Skin of body (tissue), 2 donors: ENCODE results near the gene CPSF4L. TPM values are rescaled to one million over a fixed set of nuclear protein-coding genes. Genes with fewer than 3 reads are reported as not detected.
A peak's percentile ranks its signal among the peaks of the same experiment; 100 is the strongest.

Experiments used
- DNase-seq: peaks from one replicate; lab custom pipeline; 2025; lab: John Stamatoyannopoulos, UW
- total RNA-seq: library from RNA; depleted of rRNA; stranded (reverse); fragments of >200 nt; gene quantifications from one replicate; pipeline ENCODE4 v1.2.3, GENCODE V29; 2014

Gene CPSF4L
- total RNA-seq, 1 donor from 2014 or later: not detected

GRCh38 chr17:73232587-73233373, 28.9 kb downstream of the CPSF4L start:
- DNase-seq: no peak

- DNase-seq: peak; percentile 93
Measured at GRCh38 chr17:73231841-73232586, 29.7 kb downstream of the CPSF4L start.

- no peak for DNase-seq
Measured at GRCh38 chr17:73231395-73231794, 30.3 kb downstream of the CPSF4L start.

- no peak for DNase-seq
Measured at GRCh38 chr17:73230088-73230487, 31.6 kb downstream of the CPSF4L start.

GRCh38 chr17:73228748-73229236, 32.9 kb downstream of the CPSF4L start:
- no peak for DNase-seq

- no peak for DNase-seq
Measured at GRCh38 chr17:73227944-73228343, 33.7 kb downstream of the CPSF4L start.

- no peak for DNase-seq
Measured at GRCh38 chr17:73227379-73227778, 34.3 kb downstream of the CPSF4L start.

GRCh38 chr17:73226556-73227172, 35.0 kb downstream of the CPSF4L start:
- no peak for DNase-seq

- DNase-seq: no peak
Measured at GRCh38 chr17:73224663-73225305, 36.9 kb downstream of the CPSF4L start.

GRCh38 chr17:73224237-73224636, 37.4 kb downstream of the CPSF4L start:
- DNase-seq: no peak

- no peak for DNase-seq
Measured at GRCh38 chr17:73223626-73224230, 38.0 kb downstream of the CPSF4L start.

GRCh38 chr17:73215447-73215846, 46.2 kb downstream of the CPSF4L start:
- DNase-seq: no peak

GRCh38 chr17:73214851-73215250, 46.8 kb downstream of the CPSF4L start:
- no peak for DNase-seq

GRCh38 chr17:73214008-73214407, 47.7 kb downstream of the CPSF4L start:
- no peak for DNase-seq

GRCh38 chr17:73211745-73212144, 49.9 kb downstream of the CPSF4L start:
- no peak for DNase-seq

- no peak for DNase-seq
Measured at GRCh38 chr17:73210002-73210678, 51.5 kb downstream of the CPSF4L start.

GRCh38 chr17:73209436-73209835, 52.2 kb downstream of the CPSF4L start:
- no peak for DNase-seq

- DNase-seq: no peak
Measured at GRCh38 chr17:73208139-73208827, 53.4 kb downstream of the CPSF4L start.

- DNase-seq: no peak
Measured at GRCh38 chr17:73205459-73205961, 56.2 kb downstream of the CPSF4L start.
